ENCODE data around the gene HSD17B8.

GRCh38 chr6:33178755-33179475 lies 25.5 kb upstream of the HSD17B8 start:
- TF ChIP-seq SIN3A (IDR thresholded peaks at IDR 0.05; ENCODE audit: low read depth) (no peak), MAX (IDR thresholded peaks at IDR 0.05) (no peak), POLR2A (IDR thresholded peaks at IDR 0.05; ENCODE audit: borderline replicate concordance, extremely low read depth, insufficient read depth, insufficient read length) (no peak), TCF7L2 (IDR thresholded peaks at IDR 0.05; ENCODE audit: borderline replicate concordance, extremely low read depth, insufficient read depth, insufficient read length) (no peak), RAD21 (IDR thresholded peaks at IDR 0.05; ENCODE audit: low read depth) (no peak), CEBPB (IDR thresholded peaks at IDR 0.05; ENCODE audit: low read depth) (no peak), CTCF (IDR thresholded peaks at IDR 0.05 in 2 of 3, conservative IDR thresholded peaks at IDR 0.05 in 1 of 3; ENCODE audit: borderline replicate concordance in 1 of 3, insufficient read depth in 1 of 3, low read depth in 2 of 3, low read length in 2 of 3) (no peak), EZH2 (IDR thresholded peaks at IDR 0.05) (no peak), ZBTB33 (IDR thresholded peaks at IDR 0.05; ENCODE audit: extremely low read depth, insufficient replicate concordance, low read length) (no peak), YY1 (IDR thresholded peaks at IDR 0.05; ENCODE audit: extremely low read depth, insufficient replicate concordance, low read depth, low read length) (no peak), SRF (IDR thresholded peaks at IDR 0.05; ENCODE audit: low read depth) (no peak), EZH2phosphoT487 (IDR thresholded peaks at IDR 0.05; ENCODE audit: borderline replicate concordance) (no peak), REST (IDR thresholded peaks at IDR 0.05; ENCODE audit: low read depth) (no peak)

Measured in HCT116 (cell line).